Measurements from ENCODE around the gene UNKL.

GRCh38 chr16:1453316-1453715 is 38.8 kb upstream of the UNKL start:
- TF ChIP-seq, protein P1, sequence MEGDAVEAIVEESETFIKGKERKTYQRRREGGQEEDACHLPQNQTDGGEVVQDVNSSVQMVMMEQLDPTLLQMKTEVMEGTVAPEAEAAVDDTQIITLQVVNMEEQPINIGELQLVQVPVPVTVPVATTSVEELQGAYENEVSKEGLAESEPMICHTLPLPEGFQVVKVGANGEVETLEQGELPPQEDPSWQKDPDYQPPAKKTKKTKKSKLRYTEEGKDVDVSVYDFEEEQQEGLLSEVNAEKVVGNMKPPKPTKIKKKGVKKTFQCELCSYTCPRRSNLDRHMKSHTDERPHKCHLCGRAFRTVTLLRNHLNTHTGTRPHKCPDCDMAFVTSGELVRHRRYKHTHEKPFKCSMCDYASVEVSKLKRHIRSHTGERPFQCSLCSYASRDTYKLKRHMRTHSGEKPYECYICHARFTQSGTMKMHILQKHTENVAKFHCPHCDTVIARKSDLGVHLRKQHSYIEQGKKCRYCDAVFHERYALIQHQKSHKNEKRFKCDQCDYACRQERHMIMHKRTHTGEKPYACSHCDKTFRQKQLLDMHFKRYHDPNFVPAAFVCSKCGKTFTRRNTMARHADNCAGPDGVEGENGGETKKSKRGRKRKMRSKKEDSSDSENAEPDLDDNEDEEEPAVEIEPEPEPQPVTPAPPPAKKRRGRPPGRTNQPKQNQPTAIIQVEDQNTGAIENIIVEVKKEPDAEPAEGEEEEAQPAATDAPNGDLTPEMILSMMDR (IDR thresholded peaks at IDR 0.05): no peak
- TF ChIP-seq POLR2AphosphoS5 (IDR thresholded peaks at IDR 0.05) (no peak), POLR2A (IDR thresholded peaks at IDR 0.05) (no peak), EP300 (IDR thresholded peaks at IDR 0.05) (no peak)
